Neuronal stem cell (in vitro differentiated cells): Measurements from ENCODE around the gene RAI14.

ENCODE experiments used
- DNase-seq: peaks from one replicate; pipeline ENCODE4 v3.0.0-alpha.2; 2013; ENCODE audit warnings: low spot score
- H2AFZ ChIP-seq: one replicate; pipeline ENCODE4 v1.6.1; 2013; ENCODE audit warnings: mild to moderate bottlenecking, low read length, inconsistent platforms
- H2AK5ac ChIP-seq: 2 replicates; pipeline ENCODE4 v1.6.1; 2013; ENCODE audit warnings: low read depth, mild to moderate bottlenecking, inconsistent platforms, low read length, moderate library complexity, mixed read lengths
- H2BK120ac ChIP-seq: 2 replicates; pipeline ENCODE4 v1.6.1; 2013; ENCODE audit warnings: low read depth, mild to moderate bottlenecking, inconsistent platforms, low read length, moderate library complexity, mixed read lengths
- H2BK12ac ChIP-seq: one replicate; pipeline ENCODE4 v1.6.1; 2013; ENCODE audit warnings: low read length, inconsistent platforms
- H2BK15ac ChIP-seq: 2 replicates; pipeline ENCODE4 v1.6.1; 2013; ENCODE audit warnings: mild to moderate bottlenecking, low read length, inconsistent platforms, mixed read lengths
- H2BK5ac ChIP-seq: one replicate; pipeline ENCODE4 v1.6.1; 2013; ENCODE audit warnings: inconsistent platforms, mild to moderate bottlenecking, low read length, moderate library complexity
- H3K14ac ChIP-seq: one replicate; pipeline ENCODE4 v1.6.1; 2013; ENCODE audit warnings: low read length, inconsistent platforms
- H3K18ac ChIP-seq: 2 replicates; pipeline ENCODE4 v1.6.1; 2013; ENCODE audit warnings: low read length, inconsistent platforms
- H3K23ac ChIP-seq: 2 replicates; pipeline ENCODE4 v1.6.1; 2013; ENCODE audit warnings: low read depth, mild to moderate bottlenecking, mixed read lengths, low read length, inconsistent platforms; ENCODE audit not compliant: poor library complexity
- H3K27ac ChIP-seq: replicated peaks from 3 replicates; pipeline ENCODE4 v1.5.1; 2013; ENCODE audit warnings: low read length, inconsistent platforms
- H3K27me3 ChIP-seq, 3 experiments: 2 replicates each; pipeline ENCODE4 v1.6.1; 2013; ENCODE audit warnings: low read length in 3 of 3, mild to moderate bottlenecking in 2 of 3, inconsistent platforms in 1 of 3, low read depth in 1 of 3, mixed read lengths in 1 of 3, moderate library complexity in 1 of 3; ENCODE audit not compliant: control insufficient read depth in 3 of 3, insufficient read depth in 3 of 3
- H3K36me3 ChIP-seq, 2 donors: replicated peaks in 1 of 2; 2 replicates each; pipeline ENCODE4 v1.6.1; 2013; ENCODE audit warnings: low read length in 2 of 2; ENCODE audit not compliant: control insufficient read depth in 2 of 2, insufficient read depth in 2 of 2
- H3K4ac ChIP-seq: 2 replicates; pipeline ENCODE4 v1.6.1; 2013; ENCODE audit warnings: inconsistent platforms, mild to moderate bottlenecking, low read length, moderate library complexity
- H3K4me1 ChIP-seq, 2 donors: 1 replicate in 1 of 2; 2 replicates in 1 of 2; pipeline ENCODE4 v1.6.1; 2013; ENCODE audit warnings: low read length in 2 of 2, low read depth in 1 of 2; ENCODE audit not compliant: control insufficient read depth in 2 of 2, insufficient read depth in 1 of 2
- H3K4me2 ChIP-seq: one replicate; pipeline ENCODE4 v1.6.1; 2013; ENCODE audit warnings: mild to moderate bottlenecking, low read length, inconsistent platforms; ENCODE audit not compliant: insufficient read depth, poor library complexity, severe bottlenecking
- H3K4me3 ChIP-seq, 2 donors: 2 replicates each; pipeline ENCODE4 v1.5.1; 2013; ENCODE audit warnings: low read length in 2 of 2, mild to moderate bottlenecking in 2 of 2, inconsistent platforms in 1 of 2, moderate library complexity in 1 of 2
- H3K79me1 ChIP-seq: one replicate; pipeline ENCODE4 v1.6.1; 2013; ENCODE audit warnings: low read depth, mild to moderate bottlenecking, inconsistent platforms, low read length, moderate library complexity
- H3K9ac ChIP-seq: one replicate; pipeline ENCODE4 v1.6.1; 2013; ENCODE audit warnings: mild to moderate bottlenecking, low read depth, low read length, inconsistent platforms; ENCODE audit not compliant: poor library complexity
- H3K9me3 ChIP-seq, 2 donors: replicated peaks in 1 of 2; 2 replicates each; pipeline versions ENCODE3 to v1.6.1; 2013; ENCODE audit warnings: low read length in 2 of 2, mild to moderate bottlenecking in 2 of 2, inconsistent platforms in 1 of 2, low read depth in 1 of 2, mixed read lengths in 1 of 2, moderate library complexity in 1 of 2; ENCODE audit not compliant: control insufficient read depth in 2 of 2, insufficient read depth in 1 of 2
- H4K8ac ChIP-seq: one replicate; pipeline ENCODE4 v1.6.1; 2013; ENCODE audit warnings: low read depth, mild to moderate bottlenecking, inconsistent platforms, low read length, moderate library complexity
- H4K91ac ChIP-seq: one replicate; pipeline ENCODE4 v1.6.1; 2013; ENCODE audit warnings: low read length, low read depth, mild to moderate bottlenecking, inconsistent platforms; ENCODE audit not compliant: poor library complexity
- WGBS, 2 donors: extraction: QIAGEN DNeasy Blood & Tissue Kit; methylation state at CpG; one replicate each; pipeline ENCODE4 v1.1.7; 2013; ENCODE audit warnings: missing lambda C conversion rate in 2 of 2, mixed read lengths in 1 of 2; ENCODE audit not compliant: insufficient read length in 2 of 2, insufficient replicate concordance in 1 of 2; ENCODE audit errors: extremely low coverage in 2 of 2; 5-methylcytosine and 5-hydroxymethylcytosine counted together

The RAI14 gene

DNA sequence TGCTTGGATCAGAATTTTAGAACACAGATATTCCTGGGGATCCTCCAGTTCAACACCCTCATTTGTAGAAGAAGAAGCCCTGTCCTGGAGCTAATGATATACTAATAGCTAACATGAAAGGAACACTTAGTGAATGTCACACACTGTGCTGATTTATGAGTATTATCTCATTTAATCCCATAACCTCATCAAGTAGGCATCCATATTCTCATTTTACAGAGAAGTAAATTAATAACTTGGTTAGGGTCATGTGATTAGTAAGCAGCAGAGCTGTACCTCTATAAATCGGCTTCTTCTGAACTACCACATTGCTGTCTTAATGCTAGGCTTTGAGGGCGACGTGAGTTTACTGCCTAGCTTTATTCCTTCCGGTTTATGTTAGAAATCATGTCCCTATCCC lies 188.9 kb downstream of the RAI14 start:
- Histone ChIP-seq H3K4me2 (no peak overlapping the region), H3K36me3 (peaks cover 0 to 2% of the 10 kb centered on the region in 2 donors), H3K4me1 (peaks cover 0 to 7% of the 10 kb centered on the region in 2 donors), H3K79me1 (no peaks in the 10 kb centered on the region), H3K23ac (no peak overlapping the region), H2AFZ (no peak overlapping the region), H3K14ac (no peak overlapping the region), H4K8ac (no peak overlapping the region), H2BK15ac (no peak overlapping the region), H4K91ac (no peak overlapping the region), H3K18ac (no peak overlapping the region), H2BK5ac (no peak overlapping the region), H2BK12ac (no peak overlapping the region), H3K9me3 (peaks cover 1 to 22% of the 10 kb centered on the region in 2 donors), H3K4me3 (no peak overlapping the region), H2AK5ac (no peak overlapping the region), H2BK120ac (no peak overlapping the region), H3K27me3 (no peaks in the 10 kb centered on the region), H3K27ac (no peak overlapping the region), H3K9ac (no peak overlapping the region), H3K4ac (no peak overlapping the region)
- WGBS, 2 donors, result no CpG with 5 or more reads among the region's 4 CpGs
- no peak for DNase-seq

DNA sequence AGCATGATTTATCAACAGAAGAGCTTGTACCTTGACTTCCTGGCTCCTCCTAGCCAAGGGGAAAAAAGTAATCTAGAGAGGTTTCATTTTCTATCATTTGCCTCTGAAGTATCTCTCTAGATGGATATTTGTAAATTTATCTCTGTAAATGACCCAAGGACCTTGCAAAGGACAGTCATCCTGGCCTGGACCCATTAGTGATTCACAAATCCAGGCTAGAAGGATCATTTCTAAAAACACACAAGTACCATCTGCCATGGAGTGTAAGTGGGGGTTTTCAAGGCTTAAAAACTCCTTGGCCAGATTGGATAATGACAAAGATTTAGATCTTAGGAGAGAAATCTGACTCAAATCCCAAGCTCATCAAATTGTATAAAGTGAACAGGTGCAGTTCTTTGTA lies 190.9 kb downstream of the RAI14 start:
- H2BK120ac ChIP-seq, result no peak overlapping the region
- no peak overlapping the region for H2BK5ac ChIP-seq
- no peaks in the 10 kb centered on the region for H3K27me3 ChIP-seq
- peaks cover 0 to 7% of the 10 kb centered on the region in 2 donors for H3K4me1 ChIP-seq
- no peak overlapping the region for H3K9ac ChIP-seq
- H2AK5ac ChIP-seq, result no peak overlapping the region
- H3K36me3 ChIP-seq, result peaks cover 0 to 2% of the 10 kb centered on the region in 2 donors
- H3K27ac ChIP-seq, result no peak overlapping the region
- H2BK15ac ChIP-seq, result no peak overlapping the region
- no peaks in the 10 kb centered on the region for H3K79me1 ChIP-seq
- H4K91ac ChIP-seq, result no peak overlapping the region
- H3K9me3 ChIP-seq, result peaks cover 1 to 22% of the 10 kb centered on the region in 2 donors
- H3K23ac ChIP-seq, result no peak overlapping the region
- no peak overlapping the region for H2BK12ac ChIP-seq
- H2AFZ ChIP-seq, result no peak overlapping the region
- H3K18ac ChIP-seq, result no peak overlapping the region
- no peak overlapping the region for H4K8ac ChIP-seq
- no peak overlapping the region for H3K4ac ChIP-seq
- no peak overlapping the region for H3K14ac ChIP-seq
- DNase-seq, result no peak
- H3K4me3 ChIP-seq, result no peak overlapping the region
- H3K4me2 ChIP-seq, result no peak overlapping the region

DNA sequence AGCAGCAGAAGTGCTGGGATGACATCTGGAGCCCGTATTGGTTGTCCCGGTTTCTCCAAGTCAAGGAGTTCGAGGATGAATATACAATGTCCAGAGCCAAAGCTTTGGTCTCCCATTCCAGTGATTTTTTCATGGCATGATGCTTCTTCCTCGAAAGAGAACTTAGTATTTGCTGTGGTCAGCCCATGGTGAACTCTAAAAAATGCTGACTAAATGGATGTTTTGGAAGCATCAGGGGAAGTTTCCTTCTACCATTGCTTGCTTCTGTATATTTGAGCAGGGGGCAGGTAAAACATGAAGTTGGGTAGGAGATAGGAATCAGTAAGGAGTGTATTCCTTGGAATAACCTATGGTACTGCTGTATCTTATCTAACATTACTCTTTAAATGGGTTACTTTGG lies 191.4 kb downstream of the RAI14 start:
- H3K4ac ChIP-seq, result no peak overlapping the region

DNA sequence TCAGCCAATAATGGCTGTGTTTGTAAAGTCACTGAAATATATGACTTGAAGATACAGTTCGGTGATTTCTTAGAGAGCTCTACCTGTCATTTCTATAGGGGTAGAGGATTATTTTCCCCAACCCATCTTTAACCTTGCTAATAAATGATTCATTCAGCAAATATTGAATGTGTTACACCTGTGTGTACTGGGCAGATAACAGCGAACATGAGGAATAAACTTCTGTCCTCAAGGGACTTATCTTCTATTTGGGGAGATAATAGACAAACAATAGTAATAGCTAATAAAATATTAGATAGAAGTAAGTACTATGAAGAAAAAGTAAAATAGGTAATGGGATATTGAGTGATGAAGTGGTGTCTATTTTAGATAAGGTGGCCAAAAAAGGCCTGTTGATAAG lies 192.1 kb downstream of the RAI14 start:
- H3K18ac ChIP-seq, result no peak overlapping the region
- no peaks in the 10 kb centered on the region for H3K27me3 ChIP-seq
- H3K9me3 ChIP-seq, result peaks cover 1 to 13% of the 10 kb centered on the region in 2 donors
- H2BK5ac ChIP-seq, result no peak overlapping the region
- no CpG with 5 or more reads among the region's 2 CpGs for WGBS, 2 donors
- no peak overlapping the region for H3K9ac ChIP-seq
- no peak overlapping the region for H4K91ac ChIP-seq
- no peak overlapping the region for H2BK15ac ChIP-seq
- H2AK5ac ChIP-seq, result no peak overlapping the region
- H3K4me3 ChIP-seq, result no peak overlapping the region
- no peaks in the 10 kb centered on the region for H3K4me1 ChIP-seq
- no peak overlapping the region for H3K4me2 ChIP-seq
- H3K23ac ChIP-seq, result no peak overlapping the region
- no peaks in the 10 kb centered on the region for H3K36me3 ChIP-seq
- no peak for DNase-seq
- no peak overlapping the region for H3K14ac ChIP-seq
- no peaks in the 10 kb centered on the region for H3K79me1 ChIP-seq
- no peak overlapping the region for H4K8ac ChIP-seq
- no peak overlapping the region for H2AFZ ChIP-seq
- no peak overlapping the region for H3K4ac ChIP-seq
- no peak overlapping the region for H2BK12ac ChIP-seq
- H3K27ac ChIP-seq, result no peak overlapping the region
- no peak overlapping the region for H2BK120ac ChIP-seq

More for the DNA sequence above, 191.4 kb downstream of the RAI14 start:
- Histone ChIP-seq H3K36me3 (peaks cover 0 to under 1% of the 10 kb centered on the region in 2 donors), H2BK15ac (no peak overlapping the region), H2BK120ac (no peak overlapping the region), H2BK5ac (no peak overlapping the region), H2AK5ac (no peak overlapping the region), H3K4me1 (peaks cover 0 to 3% of the 10 kb centered on the region in 2 donors), H3K14ac (no peak overlapping the region), H2BK12ac (no peak overlapping the region), H4K8ac (no peak overlapping the region), H3K4me2 (no peak overlapping the region), H3K4me3 (no peak overlapping the region), H3K27ac (no peak overlapping the region), H2AFZ (no peak overlapping the region), H3K79me1 (no peaks in the 10 kb centered on the region), H3K27me3 (no peaks in the 10 kb centered on the region), H3K9me3 (peaks cover 1 to 18% of the 10 kb centered on the region in 2 donors), H3K9ac (no peak overlapping the region), H3K23ac (no peak overlapping the region), H4K91ac (no peak overlapping the region), H3K18ac (no peak overlapping the region)
- DNase-seq, result no peak
- no CpG with 5 or more reads among the region's 4 CpGs for WGBS, 2 donors
